GM21515 (cell line): Measurements from ENCODE around the gene CD44.

Experiments
- ATAC-seq: cut with Tn5 transposase; IDR thresholded peaks from one replicate; pipeline ENCODE4 v1.9.1; 2021; ENCODE audit not compliant: unreplicated experiment

Gene CD44

DNA sequence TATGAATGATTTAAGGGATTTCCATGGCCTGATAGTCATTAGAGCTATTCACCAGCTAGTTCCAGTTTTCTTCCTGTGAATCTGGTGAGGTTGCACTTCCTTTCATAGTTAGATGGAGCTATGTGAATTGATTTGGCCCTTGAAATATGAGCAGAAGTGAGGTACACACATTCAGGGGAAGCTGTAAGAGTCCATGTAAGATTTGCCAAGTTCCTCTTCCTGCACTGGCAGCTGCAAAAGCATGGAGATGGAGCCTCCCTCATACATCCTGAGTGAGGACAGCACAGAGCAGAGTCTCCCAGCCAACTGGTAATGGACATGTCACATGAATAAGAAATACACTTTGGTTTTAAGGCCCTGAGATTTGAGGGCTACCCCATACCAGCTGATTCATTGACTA is 111.7 kb downstream of the CD44 start:
- ATAC-seq = no peak

DNA sequence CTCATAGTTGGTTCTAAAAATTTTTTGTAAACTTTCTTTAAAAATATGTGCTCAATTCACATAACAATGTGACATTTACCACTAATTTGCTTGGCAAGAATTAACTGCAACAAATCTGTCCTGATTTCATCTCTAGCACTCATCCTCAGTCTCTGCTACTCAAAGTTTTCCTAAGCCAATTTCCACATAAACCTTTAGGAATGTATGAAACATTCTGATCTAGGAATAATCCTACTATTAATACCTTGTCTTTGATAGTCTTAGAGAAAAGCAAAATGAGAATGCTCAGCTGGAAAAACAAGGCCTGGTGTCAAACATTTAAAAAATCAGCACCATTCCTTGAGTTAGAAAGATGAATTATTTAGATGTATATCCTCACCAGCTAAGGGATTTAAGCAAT is 114.3 kb downstream of the CD44 start:
- no peak for ATAC-seq

DNA sequence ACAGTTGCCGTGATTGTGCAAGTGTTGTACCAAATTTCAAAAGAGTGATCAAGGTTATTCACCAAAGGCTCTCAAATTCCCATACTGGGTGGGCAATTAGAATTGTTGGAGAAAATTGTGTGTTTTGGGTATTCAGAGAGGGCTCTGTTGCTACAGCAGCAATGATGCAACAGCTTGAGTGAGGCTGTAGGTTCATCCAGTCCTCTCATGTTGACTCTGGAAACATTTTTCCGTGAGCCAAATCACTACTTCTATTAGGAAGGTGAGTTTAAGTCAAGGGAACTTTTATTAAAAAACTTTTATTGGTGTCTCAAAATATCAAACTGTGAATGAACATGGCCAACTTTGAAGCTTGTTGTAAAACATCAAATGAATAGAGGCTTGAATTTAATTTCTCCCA is 116.5 kb downstream of the CD44 start:
- ATAC-seq = no peak

DNA sequence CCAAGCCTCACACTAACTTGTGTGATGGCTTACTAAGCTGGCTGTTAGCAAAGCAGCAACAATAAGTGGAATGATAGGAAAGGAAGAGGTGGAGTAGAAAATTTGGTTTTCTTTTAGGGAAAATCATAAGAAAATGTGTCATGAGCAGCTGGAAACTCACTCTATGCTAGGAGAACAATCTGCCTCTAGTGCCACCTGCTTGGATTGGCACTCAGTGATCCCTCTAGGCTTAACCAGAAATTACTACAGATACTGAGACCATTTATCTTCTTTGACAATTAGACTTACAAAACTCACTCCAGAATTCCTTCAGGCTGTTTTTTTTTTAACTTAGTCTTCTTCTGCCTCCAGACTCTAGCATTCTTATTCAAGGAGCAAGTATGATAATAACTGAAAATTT is 117.3 kb downstream of the CD44 start:
- ATAC-seq = no peak

DNA sequence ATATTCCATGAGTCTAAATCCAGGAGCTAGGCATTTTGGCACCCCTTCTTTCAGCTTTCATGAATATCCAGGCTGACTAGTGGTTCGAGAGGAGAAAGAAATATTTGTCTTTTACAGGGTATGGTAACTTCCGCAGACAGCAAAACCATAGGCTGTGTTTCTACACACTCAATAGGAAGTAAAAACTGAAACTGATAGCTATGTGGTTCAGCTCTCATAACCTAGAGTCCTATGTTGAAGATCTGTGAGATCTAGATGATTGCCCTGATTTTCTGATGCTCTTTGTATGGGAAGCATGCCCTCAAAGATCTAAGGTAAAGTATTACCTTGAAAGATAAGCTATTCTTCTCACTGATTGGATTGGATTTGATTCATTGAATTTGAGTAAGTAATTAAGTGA is 118.3 kb downstream of the CD44 start:
- peak; percentile 100 for ATAC-seq

DNA sequence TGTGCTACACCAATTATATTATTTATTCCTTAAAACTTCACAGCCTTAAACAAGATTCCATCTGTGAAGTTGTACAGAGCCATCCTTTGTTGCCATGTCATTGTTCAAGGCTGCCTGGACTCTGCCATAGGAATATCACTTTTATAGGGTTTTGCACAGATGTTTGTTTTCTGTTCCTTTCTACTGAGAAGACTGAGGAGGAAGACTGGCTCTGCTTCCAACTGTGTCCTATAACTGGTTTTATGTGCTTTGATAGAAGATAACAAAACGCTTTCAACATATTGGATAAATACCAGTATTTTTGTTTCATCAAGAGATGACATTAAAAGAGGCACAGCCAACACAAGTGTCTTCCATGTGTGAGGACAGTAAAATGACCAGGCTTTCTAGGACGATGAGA is 120.6 kb downstream of the CD44 start:
- ATAC-seq = no peak

DNA sequence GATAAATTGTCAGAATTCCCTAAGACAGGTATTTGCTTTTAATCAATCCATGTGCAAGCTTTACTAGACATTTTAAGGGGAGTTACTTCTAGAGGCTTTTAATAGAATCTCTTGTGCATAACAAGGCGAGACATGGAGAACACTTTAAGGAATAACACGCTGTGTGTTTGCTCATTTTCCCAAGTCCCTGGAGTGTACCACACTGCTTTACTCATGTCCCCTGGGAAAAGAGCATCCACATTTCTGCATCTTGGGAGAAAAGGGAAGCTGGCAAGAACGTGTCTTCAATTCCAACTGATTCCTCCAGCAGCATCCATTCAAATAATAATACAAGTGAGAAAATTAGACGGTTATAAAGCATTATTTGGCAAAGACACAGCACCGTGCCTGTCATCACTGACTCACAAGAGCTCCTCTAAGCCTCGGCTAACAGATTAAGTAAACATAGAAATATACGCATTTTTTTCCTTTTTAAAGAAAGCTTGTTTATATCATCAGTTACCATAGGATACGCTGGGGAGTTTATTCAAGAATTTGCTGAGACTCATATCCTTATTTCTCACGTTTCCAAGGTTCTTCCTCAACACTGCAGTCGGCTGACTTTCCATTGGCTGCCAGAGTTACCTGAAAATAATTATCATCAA is 121.5 kb downstream of the CD44 start:
- no peak for ATAC-seq

DNA sequence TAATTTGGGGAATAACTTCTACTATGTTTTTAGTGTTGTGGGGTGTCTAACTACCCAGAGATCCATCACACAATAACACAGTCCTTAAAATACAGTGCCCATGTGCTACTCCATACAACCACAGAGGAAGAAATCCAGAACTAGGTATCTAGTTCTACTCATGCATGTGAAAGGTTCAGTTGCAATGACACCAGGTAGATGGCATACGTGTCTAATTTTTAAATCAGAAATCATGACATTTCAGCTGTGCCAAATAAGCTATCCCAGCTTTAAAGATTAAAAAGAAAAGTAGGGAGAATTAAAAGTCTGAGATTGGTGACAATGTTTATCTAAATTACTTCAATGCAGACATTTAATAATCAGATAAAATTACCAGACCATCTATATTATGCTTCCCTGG is 122.2 kb downstream of the CD44 start:
- ATAC-seq = no peak

DNA sequence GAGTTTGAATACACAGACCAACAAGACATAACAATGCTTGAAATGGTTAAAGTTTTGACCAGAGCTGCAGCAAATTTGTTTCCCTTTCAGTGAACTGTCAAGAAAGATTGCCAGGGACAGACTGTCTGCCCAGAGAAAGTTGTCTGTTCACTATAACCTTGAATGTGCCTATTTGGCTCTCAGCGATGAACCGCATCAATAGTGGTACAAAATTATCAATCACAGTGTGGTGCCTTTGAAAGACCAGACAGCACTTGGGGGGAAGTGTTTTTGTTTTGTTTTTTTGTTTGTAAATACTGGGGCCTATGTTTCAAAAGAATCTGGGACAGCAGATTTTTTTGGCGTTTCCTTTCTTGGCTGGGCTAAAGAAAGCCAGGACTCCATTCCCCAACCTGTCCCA is 123.1 kb downstream of the CD44 start:
- ATAC-seq = no peak

DNA sequence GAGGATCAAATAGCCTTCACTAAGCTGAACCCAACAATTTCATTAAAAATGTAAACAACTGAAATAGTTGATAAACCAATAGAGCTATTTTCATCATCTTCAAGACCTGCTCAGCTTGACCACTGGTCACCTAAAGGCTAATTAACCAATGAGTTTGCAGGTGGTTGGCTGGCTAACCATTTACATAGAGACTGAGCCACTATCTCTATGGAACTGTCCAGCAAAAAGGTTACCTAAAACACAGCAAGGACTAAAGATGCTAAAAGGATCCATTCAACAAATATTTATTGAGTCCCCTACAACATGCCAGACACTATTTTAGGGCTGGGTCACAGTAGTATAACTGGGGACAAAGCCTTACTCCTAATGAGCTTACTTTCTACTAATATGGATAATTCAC is 123.8 kb downstream of the CD44 start:
- ATAC-seq = no peak

DNA sequence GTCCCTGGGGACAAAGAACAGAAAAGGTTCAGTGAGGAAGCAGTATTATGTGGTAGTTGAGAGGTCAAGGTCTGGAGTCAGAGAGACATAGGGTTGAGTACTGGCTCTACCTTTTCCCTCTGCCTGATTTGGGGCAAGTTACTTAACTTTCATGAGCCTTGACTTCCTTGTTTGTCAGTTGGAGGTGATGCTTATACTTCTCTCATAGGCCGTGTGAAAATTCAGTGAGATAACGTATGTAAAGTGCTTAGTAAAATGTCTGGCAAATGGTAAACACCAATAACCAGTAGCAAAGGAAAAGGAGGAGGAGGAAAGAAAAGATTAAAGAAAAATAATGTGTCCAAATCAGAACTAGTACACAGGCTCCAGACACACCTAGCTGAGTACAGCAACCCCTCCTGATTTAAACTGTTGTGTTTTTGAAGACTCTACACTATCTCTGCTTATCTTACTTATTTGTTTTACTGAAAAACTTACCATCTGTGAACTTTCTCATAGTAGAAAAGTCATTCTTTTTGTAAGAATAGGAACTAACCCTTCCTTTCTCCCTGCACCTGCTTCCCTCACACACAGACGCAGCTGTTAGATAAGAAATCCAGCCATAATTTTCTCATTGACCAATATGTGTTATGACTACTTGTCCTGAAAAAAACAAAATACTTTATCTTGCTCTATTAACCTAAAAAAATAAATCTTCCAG is 126.9 kb downstream of the CD44 start:
- ATAC-seq = no peak

DNA sequence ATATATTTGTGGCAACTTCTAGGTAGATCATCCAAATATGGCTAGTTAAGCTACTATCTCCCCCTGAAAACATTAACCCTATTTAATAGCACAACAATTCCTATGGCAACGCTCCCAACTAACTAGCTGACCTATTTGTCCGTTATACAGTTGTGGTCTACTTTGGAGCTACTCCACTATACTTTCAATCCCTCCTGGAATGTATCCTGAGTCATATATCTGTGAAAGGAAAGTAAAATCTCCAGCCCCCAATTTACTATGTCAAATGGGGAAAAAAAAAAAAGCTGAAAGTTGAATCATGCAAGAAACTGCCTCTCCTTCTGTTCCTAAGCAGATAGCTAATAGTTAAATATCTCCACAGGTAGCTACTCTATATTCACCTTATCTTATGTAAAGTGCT is 128.5 kb downstream of the CD44 start:
- no peak for ATAC-seq

DNA sequence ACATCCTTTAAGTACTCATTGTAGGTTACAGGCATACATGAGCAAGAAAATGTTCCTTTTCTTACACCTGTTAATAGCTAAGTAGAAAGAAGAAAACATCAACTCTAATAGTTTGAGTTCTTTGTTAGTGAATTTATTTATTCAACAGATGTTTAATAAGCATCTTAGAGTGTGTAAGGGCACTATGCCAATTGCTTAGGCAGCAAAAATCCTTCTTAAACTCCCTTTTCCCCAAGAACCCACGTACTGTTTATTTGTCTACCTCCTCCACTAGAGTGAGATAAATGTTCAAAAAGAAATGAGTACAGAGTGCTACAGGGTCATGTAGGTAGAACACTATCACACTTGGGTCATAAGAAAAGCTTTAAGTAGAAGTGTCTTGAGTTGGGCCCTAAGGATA is 131.4 kb downstream of the CD44 start:
- ATAC-seq = no peak

DNA sequence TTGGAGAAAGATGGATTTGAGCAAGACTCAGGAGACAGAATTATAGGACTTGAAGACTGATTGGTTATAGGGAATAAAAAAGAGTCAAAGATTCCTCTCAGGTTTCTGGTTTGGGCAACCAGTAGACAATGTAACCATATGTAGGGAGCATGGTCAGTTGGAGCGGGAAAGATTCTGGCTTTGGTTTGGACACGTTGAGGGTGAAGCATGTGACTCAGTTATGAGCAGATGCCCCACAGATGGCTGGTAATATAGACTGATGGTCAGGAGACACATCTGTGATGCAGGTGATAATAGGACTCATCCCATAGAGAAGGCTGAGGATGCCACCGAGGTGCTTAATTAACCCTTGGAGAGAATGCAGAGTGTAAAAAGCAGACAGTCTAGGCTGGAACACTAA is 132.1 kb downstream of the CD44 start:
- no peak for ATAC-seq

DNA sequence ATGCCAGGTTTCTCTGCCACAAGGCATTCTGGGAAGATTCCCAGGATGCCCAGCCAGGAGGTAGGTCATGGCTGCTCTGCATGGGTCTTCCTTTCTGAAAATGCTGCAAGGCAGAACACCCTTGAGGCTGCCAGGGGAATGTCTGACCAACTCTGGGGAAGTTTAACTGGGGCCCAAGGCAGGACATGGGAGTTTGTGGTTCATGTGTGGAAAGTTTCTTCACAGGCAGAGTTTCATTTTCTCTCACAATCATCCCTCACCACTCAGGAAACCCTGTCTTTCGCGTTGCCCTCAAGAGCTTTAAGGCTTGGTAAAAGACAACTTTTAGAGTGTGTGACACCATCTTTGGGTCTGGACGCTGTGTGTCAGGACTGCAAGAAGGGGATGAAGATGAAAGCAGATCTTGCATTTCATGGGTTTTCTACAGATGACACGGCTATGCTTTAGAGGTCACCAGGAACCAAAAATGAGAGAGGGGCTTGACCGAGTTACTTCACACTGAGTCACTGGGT is 133.5 kb downstream of the CD44 start:
- ATAC-seq = peak; percentile 86

DNA sequence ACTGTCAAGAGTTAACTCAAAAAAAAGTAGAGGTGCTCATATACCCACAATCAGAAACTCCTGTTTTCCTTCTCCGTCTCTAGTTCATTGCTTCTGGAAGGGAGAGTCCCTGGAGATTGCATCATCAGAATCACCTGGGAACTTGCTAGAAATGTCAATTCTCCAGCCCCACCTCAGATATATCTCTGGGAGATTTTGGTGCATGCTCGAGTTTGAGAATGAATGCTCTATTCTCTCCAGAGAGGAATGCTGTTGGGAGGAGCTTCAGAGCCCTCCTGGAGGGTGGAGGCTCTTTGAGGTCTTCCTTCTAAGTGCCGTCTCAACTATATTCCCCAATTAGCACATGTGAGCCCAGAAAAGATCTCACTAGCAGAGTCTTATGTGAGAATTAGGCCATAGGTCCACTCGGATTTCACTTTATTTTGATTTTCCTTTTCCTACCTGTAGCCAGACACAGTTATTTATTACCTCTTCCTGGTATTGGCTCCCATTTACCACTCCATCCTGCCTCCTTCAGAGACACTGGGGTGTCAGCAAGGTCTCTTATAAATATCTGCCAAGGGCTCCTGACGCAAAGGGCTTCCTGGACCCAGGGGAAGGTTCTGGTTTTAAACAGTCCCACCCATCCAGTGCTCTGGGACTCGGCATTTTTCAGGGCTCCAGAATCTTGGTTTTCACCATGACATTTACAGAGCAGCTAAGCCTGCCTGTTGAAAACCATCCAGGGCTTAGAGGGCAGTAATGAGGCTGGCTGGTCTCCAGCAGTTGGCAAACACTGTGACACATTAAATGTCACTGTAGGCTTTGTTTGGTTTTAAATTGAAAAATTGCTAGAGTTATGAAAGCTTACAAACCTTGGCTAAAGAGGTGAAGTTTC is 136.2 kb downstream of the CD44 start:
- ATAC-seq = no peak

DNA sequence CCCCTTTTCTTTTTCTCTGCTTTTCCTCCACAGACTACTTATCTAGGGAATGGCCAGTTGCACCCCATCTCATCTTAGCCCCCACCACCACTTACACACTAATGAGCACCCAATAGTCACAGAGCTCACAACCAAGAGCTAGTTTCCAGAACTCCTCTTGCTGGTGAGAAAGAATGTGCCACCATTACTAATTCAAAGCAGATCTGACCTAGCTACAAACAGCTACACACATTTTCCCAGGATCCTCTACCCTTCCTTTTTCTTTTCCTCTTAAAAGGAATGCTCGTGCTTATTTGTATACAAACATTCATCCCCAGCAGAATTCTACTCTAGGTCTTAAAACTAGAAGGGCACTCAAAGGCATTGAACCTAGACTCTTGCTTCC is 136.8 kb downstream of the CD44 start:
- ATAC-seq = no peak

DNA sequence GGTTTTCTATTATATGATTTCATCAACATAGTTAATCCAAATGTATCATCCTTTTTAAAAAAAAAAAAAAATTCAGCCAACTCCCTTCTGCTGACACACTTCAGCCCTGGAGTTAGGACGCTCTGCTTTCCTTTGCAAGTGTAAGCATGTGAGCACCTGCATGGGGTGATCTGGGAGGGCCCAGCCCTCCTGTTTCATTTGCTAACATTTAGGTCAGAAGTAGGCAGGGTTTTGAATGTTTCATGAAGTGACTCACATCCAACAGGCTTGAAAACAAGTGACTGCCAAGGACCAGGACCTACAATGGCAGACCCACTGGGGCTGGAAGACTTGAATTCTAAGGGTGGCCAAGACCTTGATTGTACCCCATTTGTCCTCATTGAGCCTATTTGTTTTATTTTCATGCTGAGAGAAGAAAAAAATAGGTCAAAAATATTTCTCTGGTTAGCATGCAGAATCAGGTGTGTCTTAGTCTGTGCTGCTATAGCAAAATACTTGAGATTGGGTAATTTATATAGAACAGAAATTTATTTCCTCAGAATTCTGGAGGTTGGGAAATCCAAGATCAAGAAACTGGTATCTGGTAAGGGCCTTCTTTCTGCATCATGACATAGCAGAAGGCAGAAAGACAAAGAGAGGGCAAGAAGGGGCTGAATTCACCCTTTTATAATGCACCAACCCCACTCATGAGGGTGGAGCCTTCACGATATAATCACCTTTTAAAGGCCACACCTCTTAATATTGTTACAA is 137.6 kb downstream of the CD44 start:
- ATAC-seq = no peak

DNA sequence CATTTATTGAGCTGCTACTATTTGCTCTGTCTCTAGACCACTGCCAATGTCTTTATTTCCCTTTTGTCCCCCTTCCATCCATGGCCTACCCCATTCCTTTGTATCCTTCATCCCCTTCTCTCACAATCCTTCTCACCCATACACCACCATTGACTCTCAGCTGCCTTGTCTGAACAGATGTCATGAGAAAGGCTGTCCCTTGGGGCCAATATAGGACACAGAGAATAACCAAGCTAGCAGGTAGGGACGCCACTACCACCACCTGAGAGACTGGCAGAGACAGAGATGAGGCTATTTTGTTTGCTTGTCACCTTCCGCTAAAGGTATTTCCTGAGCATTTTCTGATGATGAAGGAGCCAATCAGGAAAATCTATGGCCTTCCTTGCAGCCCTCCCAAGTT is 138.9 kb downstream of the CD44 start:
- ATAC-seq = no peak

DNA sequence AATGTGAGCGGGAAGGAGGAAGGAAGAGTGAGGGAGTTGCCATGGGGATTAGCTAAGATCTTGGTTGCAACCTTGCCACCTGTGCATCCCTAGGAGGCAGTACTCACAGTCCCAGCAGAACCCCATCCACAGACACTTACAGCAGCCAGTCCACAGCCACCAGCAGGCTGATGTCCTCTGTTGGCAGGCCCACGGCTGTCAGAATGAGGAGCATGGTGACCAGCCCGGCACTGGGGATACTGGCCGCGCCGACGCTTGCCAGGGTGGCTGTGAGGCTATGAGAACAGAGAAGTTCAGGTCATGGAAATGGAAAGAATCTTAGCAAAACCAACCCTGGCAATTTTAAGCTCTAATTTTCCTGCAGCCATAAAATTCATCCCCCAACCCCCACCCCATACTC is 141.8 kb downstream of the CD44 start:
- ATAC-seq = no peak

DNA sequence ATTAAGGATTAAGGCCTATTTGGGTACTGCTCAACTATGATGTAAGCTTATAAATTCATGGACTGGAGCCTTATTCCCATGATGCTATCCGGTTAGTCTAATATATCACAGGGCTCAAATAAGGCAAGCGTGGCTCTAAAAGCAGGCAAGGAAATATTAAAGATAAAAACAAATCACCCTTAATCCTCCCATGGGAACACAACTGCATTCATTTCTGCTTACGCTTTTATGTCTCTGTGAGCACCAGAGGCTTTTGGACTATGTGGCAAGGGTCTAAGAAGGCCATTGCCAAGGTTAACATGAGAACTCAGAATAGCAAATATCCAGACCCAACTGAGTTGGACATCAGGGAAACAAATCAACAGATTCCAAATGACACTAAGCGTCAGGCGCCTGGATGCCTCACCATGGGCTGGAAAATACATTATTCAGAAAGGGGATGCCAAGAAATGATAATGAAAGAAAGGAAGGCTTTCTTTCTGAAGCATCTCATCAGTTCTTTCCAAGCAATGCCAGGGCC is 142.3 kb downstream of the CD44 start:
- ATAC-seq = no peak
